WTC11 (cell line): ENCODE data around the gene EEA1. TPM values are rescaled to one million over a fixed set of nuclear protein-coding genes. Genes with fewer than 3 reads are reported as not detected.

ENCODE experiments used
- ATAC-seq: fragments of 200-7000 bp; cut with Tn5 transposase; 2 replicates; pipeline ENCODE4 v1.10.0; 2021; ENCODE audit warnings: mild to moderate bottlenecking, moderate library complexity
- CTCF ChIA-PET: fragments of 300-600 bp; sonication (Branson Sonifier 250); formaldehyde crosslinking; loops from one replicate; lab custom pipeline; 2021; ENCODE audit warnings: antibody characterized with exemption; lab: Charles Lee
- POLR2A ChIA-PET: fragments of 350-600 bp; sonication (Branson Sonifier 250); formaldehyde crosslinking; loops from one replicate; lab custom pipeline; 2021; ENCODE audit warnings: antibody characterized with exemption; lab: Charles Lee
- DNase-seq: peaks from one replicate; pipeline ENCODE4 v3.0.0; 2021; ENCODE audit warnings: low spot score
- H3K27ac Mint-ChIP-seq: 2 replicates; pipeline ENCODE4 v1.8.0; 2021; ENCODE audit warnings: mixed read lengths
- H3K27me3 Mint-ChIP-seq: 2 replicates; pipeline ENCODE4 v1.8.0; 2021; ENCODE audit warnings: low read depth, mild to moderate bottlenecking, moderate library complexity, mixed read lengths
- H3K36me3 Mint-ChIP-seq: 2 replicates; pipeline ENCODE4 v1.8.0; 2021; ENCODE audit warnings: mixed read lengths
- H3K4me1 Mint-ChIP-seq: 2 replicates; pipeline ENCODE4 v1.8.0; 2022; ENCODE audit warnings: mixed read lengths
- H3K4me3 Mint-ChIP-seq: 2 replicates; pipeline ENCODE4 v1.8.0; 2021; ENCODE audit warnings: mild to moderate bottlenecking, moderate library complexity, mixed read lengths
- H3K9me3 Mint-ChIP-seq: 2 replicates; pipeline ENCODE4 v1.8.0; 2021; ENCODE audit warnings: mixed read lengths
- AFF4 ChIP-seq: sonication (generic); formaldehyde crosslinking; IDR thresholded peaks from 2 replicates; pipeline ENCODE4 v1.8.1; 2023; ENCODE audit warnings: mild to moderate bottlenecking, missing genetic modification reagents, borderline replicate concordance
- ARID4B ChIP-seq: sonication (generic); formaldehyde crosslinking; IDR thresholded peaks from 2 replicates; pipeline ENCODE4 v1.8.0; 2023; ENCODE audit warnings: missing genetic modification reagents, mild to moderate bottlenecking, borderline replicate concordance
- CTCF ChIP-seq: fragments of 200-600 bp; IDR thresholded peaks from 2 replicates; pipeline ENCODE4 v1.8.0; 2022; ENCODE audit warnings: antibody characterized with exemption
- E2F1 ChIP-seq: sonication (generic); formaldehyde crosslinking; IDR thresholded peaks from 2 replicates; pipeline ENCODE4 v1.8.0; 2022; ENCODE audit warnings: mild to moderate bottlenecking, missing genetic modification reagents
- FOXK1 ChIP-seq: sonication (generic); formaldehyde crosslinking; IDR thresholded peaks from 2 replicates; pipeline ENCODE4 v1.8.0; 2022; ENCODE audit warnings: mild to moderate bottlenecking, moderate library complexity, missing genetic modification reagents
- GRHL2 ChIP-seq: fragments of 250-450 bp; sonication (Bioruptor Pico); IDR thresholded peaks from 2 replicates; pipeline ENCODE4 v1.8.0; 2022; ENCODE audit warnings: mild to moderate bottlenecking, moderate library complexity; ENCODE audit not compliant: insufficient replicate concordance, severe bottlenecking
- JAZF1 ChIP-seq: fragments of 250-450 bp; sonication (Bioruptor Pico); IDR thresholded peaks from 2 replicates; pipeline ENCODE4 v1.9.0; 2021; ENCODE audit warnings: moderate library complexity, mild to moderate bottlenecking, inconsistent platforms
- KAT7 ChIP-seq: sonication (generic); formaldehyde crosslinking; IDR thresholded peaks from 2 replicates; pipeline ENCODE4 v1.8.1; 2023; ENCODE audit warnings: missing genetic modification reagents, mild to moderate bottlenecking, borderline replicate concordance
- NFATC4 ChIP-seq: fragments of 250-450 bp; sonication (Bioruptor Pico); IDR thresholded peaks from 2 replicates; pipeline ENCODE4 v1.9.0; 2021; ENCODE audit warnings: mild to moderate bottlenecking
- NR3C1 ChIP-seq: sonication (generic); formaldehyde crosslinking; conservative IDR thresholded peaks from 2 replicates; pipeline ENCODE4 v1.8.1; 2023; ENCODE audit warnings: low read depth, mild to moderate bottlenecking, missing genetic modification reagents
- OVOL2 ChIP-seq: fragments of 250-450 bp; sonication (Bioruptor Pico); IDR thresholded peaks from 2 replicates; pipeline ENCODE4 v1.9.0; 2021; ENCODE audit warnings: mild to moderate bottlenecking, borderline replicate concordance
- SMAD4 ChIP-seq: sonication (generic); formaldehyde crosslinking; IDR thresholded peaks from 2 replicates; pipeline ENCODE4 v1.8.0; 2022; ENCODE audit warnings: mild to moderate bottlenecking, missing genetic modification reagents
- ZBTB21 ChIP-seq: sonication (generic); formaldehyde crosslinking; IDR thresholded peaks from 2 replicates; pipeline ENCODE4 v1.8.1; 2023; ENCODE audit warnings: mild to moderate bottlenecking, missing genetic modification reagents, borderline replicate concordance
- ZNF281 ChIP-seq: sonication (generic); formaldehyde crosslinking; IDR thresholded peaks from 2 replicates; pipeline ENCODE4 v1.8.0; 2023; ENCODE audit warnings: mild to moderate bottlenecking, missing genetic modification reagents
- ZNF532 ChIP-seq: fragments of 250-450 bp; sonication (Bioruptor Pico); IDR thresholded peaks from 2 replicates; pipeline ENCODE4 v1.9.0; 2021; ENCODE audit warnings: mild to moderate bottlenecking, borderline replicate concordance
- total RNA-seq: library from RNA; stranded (reverse); gene quantifications from 3 replicates; pipeline ENCODE4 v1.2.3, GENCODE V29; 2021

EEA1 gene
- total RNA-seq, 1 experiment from 2014 or later: 20.3 TPM

- H3K36me3 Mint-ChIP-seq: peaks cover 8% of the 10 kb centered on the region
- no peak for DNase-seq
- no peak for TF ChIP-seq FOXK1 (CRISPR knock-in tag)
- no peak for TF ChIP-seq NR3C1 (CRISPR knock-in tag)
- no peak for TF ChIP-seq ZNF532
- TF ChIP-seq NFATC4 (CRISPR knock-in tag): no peak
- no peak for TF ChIP-seq ZBTB21
- TF ChIP-seq KAT7: no peak
- TF ChIP-seq ZNF281: no peak
- no peak for TF ChIP-seq JAZF1
- no peak for TF ChIP-seq ARID4B (CRISPR knock-in tag)
- no peak for TF ChIP-seq GRHL2
- TF ChIP-seq OVOL2 (CRISPR knock-in tag): no peak
- TF ChIP-seq, all 79 proteins: peak for 0
- Mint-ChIP-seq H3K4me3 (no peak overlapping the region), H3K4me1 (no peaks in the 10 kb centered on the region), H3K27ac (no peak overlapping the region), H3K27me3 (no peaks in the 10 kb centered on the region), H3K9me3 (no peaks in the 10 kb centered on the region)
- ATAC-seq: no peak
- CTCF ChIA-PET: interaction anchor here (0.6 kb wide), 1 partner anchor 113 kb away, joined by 4 read pairs; no protein-coding TSS in a partner anchor
- POLR2A ChIA-PET: no interaction called here
These were observed 99.3 kb downstream of the EEA1 start for GRCh38 chr12:92829686-92830282.

- H3K4me1 Mint-ChIP-seq: no peaks in the 10 kb centered on the region
- ATAC-seq (no peak), DNase-seq (no peak)
- no peaks in the 10 kb centered on the region for H3K27me3 Mint-ChIP-seq
- peaks cover 8% of the 10 kb centered on the region for H3K36me3 Mint-ChIP-seq
- H3K27ac Mint-ChIP-seq: no peak overlapping the region
- POLR2A ChIA-PET: no interaction called here
- CTCF ChIA-PET: no interaction called here
- H3K4me3 Mint-ChIP-seq: no peak overlapping the region
- H3K9me3 Mint-ChIP-seq: no peaks in the 10 kb centered on the region
- TF ChIP-seq FOXK1 (CRISPR knock-in tag): no peak
- TF ChIP-seq NR3C1 (CRISPR knock-in tag): no peak
- TF ChIP-seq E2F1 (CRISPR knock-in tag): no peak
- TF ChIP-seq CTCF: no peak
- TF ChIP-seq AFF4 (CRISPR knock-in tag): no peak
- no peak for TF ChIP-seq SMAD4
These were observed 100.5 kb downstream of the EEA1 start for GRCh38 chr12:92828565-92828964.
